ENCODE data around the gene SYNGR3. TPM values are rescaled to one million over a fixed set of nuclear protein-coding genes. Genes with fewer than 3 reads are reported as not detected.

The SYNGR3 gene
- total RNA-seq, 1 donor = 2.6 TPM

DNA sequence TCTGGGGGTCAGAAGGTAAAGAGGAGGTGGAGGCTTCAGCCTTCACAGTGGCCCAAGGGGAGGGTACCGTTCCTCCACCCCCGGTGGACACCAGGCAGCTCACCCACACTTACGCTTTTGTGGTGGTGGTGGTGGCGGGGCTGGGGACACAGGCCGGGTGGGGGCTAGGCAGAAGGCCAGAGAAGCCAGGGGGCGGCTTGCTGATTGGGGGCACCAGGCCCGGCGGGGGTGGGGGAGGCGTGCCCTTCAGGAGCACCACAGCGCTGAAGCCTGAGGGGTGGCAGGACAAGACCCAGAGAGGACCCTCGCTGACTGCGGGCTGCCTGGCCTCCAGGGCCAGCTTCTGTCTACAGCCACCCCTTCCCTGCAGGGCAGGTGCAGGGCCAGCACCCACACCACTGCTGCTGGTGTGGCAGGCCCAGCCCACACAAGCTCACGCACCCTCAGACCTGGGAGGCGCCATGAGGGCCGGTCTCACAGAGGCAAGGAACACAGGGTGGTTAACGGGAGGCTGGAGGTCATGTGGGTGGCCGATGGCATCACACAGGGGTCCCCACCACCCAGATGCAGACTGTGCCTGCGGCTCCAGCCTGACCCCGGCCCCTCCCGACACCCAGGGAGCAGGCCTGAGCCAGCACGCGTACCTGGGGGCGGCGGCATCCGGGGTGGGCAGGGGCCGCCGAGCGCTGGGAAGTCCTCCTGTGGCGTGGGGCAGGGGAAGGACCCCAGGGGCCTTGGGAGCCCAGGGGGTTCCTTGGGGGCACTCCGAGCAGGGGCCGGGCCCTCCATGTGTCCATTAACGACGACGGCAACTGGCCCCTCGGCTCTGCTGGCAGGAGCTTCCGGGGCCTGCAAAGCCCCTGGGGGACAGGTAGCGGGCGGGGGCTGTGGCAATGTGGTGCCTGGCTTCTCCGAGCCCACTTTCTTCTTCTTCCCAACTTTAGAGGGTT lies 9.4 kb downstream of the SYNGR3 start:
- no peak overlapping the region for H3K4me3 ChIP-seq (ENCODE audit: low read depth, low read length)
- DNase-seq (ENCODE audit: low read depth) = no peak
- TF ChIP-seq, protein P1, sequence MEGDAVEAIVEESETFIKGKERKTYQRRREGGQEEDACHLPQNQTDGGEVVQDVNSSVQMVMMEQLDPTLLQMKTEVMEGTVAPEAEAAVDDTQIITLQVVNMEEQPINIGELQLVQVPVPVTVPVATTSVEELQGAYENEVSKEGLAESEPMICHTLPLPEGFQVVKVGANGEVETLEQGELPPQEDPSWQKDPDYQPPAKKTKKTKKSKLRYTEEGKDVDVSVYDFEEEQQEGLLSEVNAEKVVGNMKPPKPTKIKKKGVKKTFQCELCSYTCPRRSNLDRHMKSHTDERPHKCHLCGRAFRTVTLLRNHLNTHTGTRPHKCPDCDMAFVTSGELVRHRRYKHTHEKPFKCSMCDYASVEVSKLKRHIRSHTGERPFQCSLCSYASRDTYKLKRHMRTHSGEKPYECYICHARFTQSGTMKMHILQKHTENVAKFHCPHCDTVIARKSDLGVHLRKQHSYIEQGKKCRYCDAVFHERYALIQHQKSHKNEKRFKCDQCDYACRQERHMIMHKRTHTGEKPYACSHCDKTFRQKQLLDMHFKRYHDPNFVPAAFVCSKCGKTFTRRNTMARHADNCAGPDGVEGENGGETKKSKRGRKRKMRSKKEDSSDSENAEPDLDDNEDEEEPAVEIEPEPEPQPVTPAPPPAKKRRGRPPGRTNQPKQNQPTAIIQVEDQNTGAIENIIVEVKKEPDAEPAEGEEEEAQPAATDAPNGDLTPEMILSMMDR (IDR thresholded peaks at IDR 0.05; ENCODE audit: insufficient read depth, low read depth, low read length) = no peak

DNA sequence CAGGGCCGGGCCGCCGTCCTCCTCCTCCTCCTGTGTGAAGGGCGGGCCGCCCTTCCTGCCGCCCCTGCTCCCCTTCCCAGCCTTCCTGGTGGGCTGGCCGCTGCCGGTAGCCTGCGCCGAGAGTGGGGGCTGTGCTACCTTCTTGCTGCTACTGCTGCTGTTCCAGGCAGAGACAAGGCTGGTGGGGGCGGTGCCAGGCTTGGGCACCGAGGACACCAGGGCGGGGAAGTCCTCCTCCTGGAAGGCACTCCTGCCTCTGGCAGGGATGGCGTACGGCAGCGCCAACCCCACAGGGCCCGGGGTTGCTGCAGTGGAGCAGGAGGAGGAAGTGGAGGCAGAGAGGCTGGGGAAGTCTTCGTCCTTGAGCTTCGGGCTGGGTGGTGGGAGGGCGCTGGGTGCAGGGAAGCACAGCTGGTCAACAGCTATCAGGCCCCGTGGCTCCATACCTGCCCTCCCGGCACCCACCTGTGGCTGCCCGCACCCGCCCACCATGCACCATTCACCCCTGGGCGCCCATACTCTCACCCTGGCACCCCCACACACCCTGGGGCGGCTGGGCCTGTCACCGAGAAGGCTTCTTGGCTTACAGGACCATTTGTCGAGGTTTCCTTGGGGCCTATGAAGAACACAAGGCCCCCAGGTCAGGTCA lies 10.2 kb downstream of the SYNGR3 start:
- DNase-seq (ENCODE audit: low read depth) = no peak

DNA sequence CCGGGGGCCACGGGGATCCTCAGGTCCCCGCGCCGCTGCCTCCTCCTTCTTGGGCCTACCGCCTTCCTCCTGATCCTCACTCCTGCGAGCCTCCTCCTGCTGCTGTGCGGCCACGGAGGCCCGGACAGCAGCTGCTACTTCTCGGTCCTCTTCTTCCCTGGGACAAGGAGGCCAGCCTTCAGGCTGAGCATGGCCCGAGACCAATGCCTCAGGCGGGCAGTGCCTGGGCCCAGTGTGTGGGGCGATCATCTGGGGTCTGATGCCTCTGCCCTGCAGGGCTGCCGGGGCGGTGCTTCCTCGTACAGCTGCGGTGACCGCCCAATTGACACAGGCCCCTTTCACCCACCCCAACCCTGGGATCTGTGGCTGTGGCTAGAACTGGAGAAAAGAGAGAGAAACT lies 11.3 kb downstream of the SYNGR3 start:
- TF ChIP-seq, protein P1 (IDR thresholded peaks at IDR 0.05; ENCODE audit: insufficient read depth, low read depth, low read length) = no peak
- no peak overlapping the region for H3K4me3 ChIP-seq (ENCODE audit: low read depth, low read length)
- DNase-seq (ENCODE audit: low read depth) = no peak

More for the DNA sequence above, 10.2 kb downstream of the SYNGR3 start:
- TF ChIP-seq, protein P1 (IDR thresholded peaks at IDR 0.05; ENCODE audit: insufficient read depth, low read depth, low read length) = no peak
- no peak overlapping the region for H3K4me3 ChIP-seq (ENCODE audit: low read depth, low read length)

DNA sequence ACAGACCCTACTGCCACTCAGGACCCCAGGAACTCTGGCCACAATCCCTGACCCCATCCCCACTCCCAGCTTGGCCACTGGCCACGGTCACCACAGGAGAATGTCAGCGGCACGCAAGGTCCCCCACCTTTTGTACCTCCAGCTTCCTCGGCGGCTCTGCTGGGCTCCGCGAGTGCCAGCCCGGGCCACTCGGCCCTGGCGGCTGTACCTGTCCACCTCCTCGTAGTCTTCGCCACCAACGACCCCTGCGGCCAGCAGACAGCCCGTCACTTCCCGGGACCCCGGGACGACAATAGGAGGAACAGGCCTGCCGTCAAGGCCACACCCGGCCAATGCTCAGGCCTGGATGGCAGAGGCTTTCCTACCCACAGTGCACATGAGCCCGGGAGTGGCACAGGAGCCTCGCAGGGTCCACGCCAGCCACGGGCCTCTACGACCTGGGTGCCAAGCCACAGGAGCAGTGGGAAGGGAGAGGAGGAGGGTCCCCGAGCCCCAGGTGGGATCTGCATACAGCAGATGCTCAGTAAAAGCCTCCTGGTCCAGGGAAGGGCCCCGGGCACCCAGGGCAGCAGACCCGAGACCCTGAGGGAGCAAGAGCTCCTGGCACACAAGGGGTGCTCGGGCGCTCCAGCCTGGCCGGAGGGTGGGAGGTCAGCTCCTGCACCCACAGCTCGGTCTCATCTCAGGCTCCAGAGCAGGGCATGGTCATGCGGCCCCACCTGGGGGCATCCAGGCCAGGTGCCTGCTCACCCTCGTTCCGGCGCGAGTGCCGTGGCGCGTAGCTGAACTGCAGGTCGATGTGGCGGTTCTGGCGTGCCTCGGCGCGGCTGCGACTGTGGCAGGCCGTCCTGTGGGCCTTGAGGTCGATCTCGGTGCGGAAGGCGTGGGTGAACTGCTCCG lies 11.9 kb downstream of the SYNGR3 start:
- TF ChIP-seq, protein P1 (IDR thresholded peaks at IDR 0.05; ENCODE audit: insufficient read depth, low read depth, low read length) = no peak
- no peak overlapping the region for H3K4me3 ChIP-seq (ENCODE audit: low read depth, low read length)
- DNase-seq (ENCODE audit: low read depth) = no peak

DNA sequence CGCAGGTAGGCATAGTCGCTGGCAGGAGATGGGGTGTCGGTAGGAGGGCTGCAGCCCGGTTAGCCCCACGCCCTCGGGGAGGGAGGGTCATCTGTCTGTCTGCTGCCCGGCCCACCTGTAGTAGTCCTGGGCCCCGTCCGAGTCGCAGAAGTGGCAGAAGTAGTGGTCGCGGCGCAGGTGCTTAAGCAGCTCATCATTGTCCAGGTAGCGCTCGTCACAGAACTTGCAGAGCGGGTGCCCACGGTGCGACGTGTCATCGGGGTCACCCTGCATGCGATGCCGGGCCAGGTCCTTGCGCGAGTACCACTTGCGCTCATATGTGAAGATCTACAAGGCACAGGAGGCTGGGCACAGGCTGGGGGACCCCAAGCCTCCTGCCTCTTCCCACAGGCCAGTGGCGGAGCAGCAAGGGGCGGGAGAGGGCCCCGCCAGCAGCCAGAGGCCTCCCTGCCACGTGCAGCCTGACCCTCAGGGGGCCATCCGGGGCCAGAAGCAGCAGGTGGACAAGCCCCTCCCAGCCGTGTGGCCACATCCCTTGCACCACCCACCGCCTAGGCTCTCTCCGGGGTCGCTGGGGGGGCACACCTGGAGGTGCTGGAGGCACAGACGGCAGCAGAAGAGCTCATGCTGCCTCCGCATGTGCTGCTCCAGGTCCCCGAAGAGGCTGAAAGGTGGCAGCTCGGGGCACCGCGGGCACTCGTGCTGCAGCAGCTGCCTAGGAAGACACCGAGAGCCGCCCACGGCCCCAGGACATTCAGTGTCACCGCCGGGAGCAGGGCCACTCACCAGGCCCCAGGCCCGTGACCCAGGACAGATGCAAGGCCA lies 12.8 kb downstream of the SYNGR3 start:
- no peak for DNase-seq (ENCODE audit: low read depth)
- TF ChIP-seq, protein P1 (IDR thresholded peaks at IDR 0.05; ENCODE audit: insufficient read depth, low read depth, low read length) = no peak
- no peak overlapping the region for H3K4me3 ChIP-seq (ENCODE audit: low read depth, low read length)

Data from fibroblast of villous mesenchyme (primary cell).